ACC112 (cell line): ENCODE results near the gene SLC9A9.

Experiments
- H2AFZ ChIP-seq: fragments of 200-600 bp; sonication (generic); one replicate; pipeline ENCODE4 v1.6.0; 2017; ENCODE audit warnings: antibody characterized with exemption, low read length; ENCODE audit not compliant: unreplicated experiment
- H3K27ac ChIP-seq: fragments of 200-600 bp; sonication (generic); 2 replicates; pipeline ENCODE4 v1.5.1; 2014; ENCODE audit warnings: low read depth, mild to moderate bottlenecking, antibody characterized with exemption, low read length, moderate library complexity
- H3K27me3 ChIP-seq: fragments of 200-600 bp; sonication (generic); 2 replicates; pipeline ENCODE4 v1.6.1; 2014; ENCODE audit warnings: mild to moderate bottlenecking, antibody characterized with exemption, low read length, moderate library complexity, mixed read lengths; ENCODE audit not compliant: insufficient read depth
- H3K36me3 ChIP-seq: fragments of 200-600 bp; sonication (generic); 2 replicates; pipeline ENCODE4 v1.6.1; 2016; ENCODE audit warnings: mild to moderate bottlenecking, antibody characterized with exemption, low read length, moderate library complexity, mixed read lengths; ENCODE audit not compliant: insufficient read depth
- H3K4me1 ChIP-seq: fragments of 200-600 bp; sonication (generic); one replicate; pipeline ENCODE4 v1.6.1; 2016; ENCODE audit warnings: low read length, mixed read lengths; ENCODE audit not compliant: insufficient read depth, unreplicated experiment, control insufficient read depth
- H3K4me3 ChIP-seq: fragments of 200-600 bp; sonication (generic); 2 replicates; pipeline ENCODE4 v1.5.1; 2014; ENCODE audit warnings: mild to moderate bottlenecking, low read depth, low read length
- H3K79me2 ChIP-seq: fragments of 200-600 bp; sonication (generic); one replicate; pipeline ENCODE4 v1.6.0; 2016; ENCODE audit warnings: low read length; ENCODE audit not compliant: control insufficient read depth, unreplicated experiment, insufficient read depth

Gene SLC9A9

GRCh38 chr3:143586576-143586975, 261.7 kb downstream of the SLC9A9 start:
- Histone ChIP-seq H3K79me2 (no peaks in the 10 kb centered on the region), H3K36me3 (no peaks in the 10 kb centered on the region), H3K27me3 (no peaks in the 10 kb centered on the region), H2AFZ (no peak overlapping the region), H3K4me3 (no peak overlapping the region), H3K4me1 (no peaks in the 10 kb centered on the region), H3K27ac (no peak overlapping the region)

- Histone ChIP-seq H3K27ac (no peak overlapping the region), H3K4me3 (no peak overlapping the region), H3K79me2 (no peaks in the 10 kb centered on the region), H3K4me1 (no peaks in the 10 kb centered on the region), H3K36me3 (no peaks in the 10 kb centered on the region), H3K27me3 (no peaks in the 10 kb centered on the region), H2AFZ (no peak overlapping the region)
These were observed 262.4 kb downstream of the SLC9A9 start for GRCh38 chr3:143585720-143586456.

- Histone ChIP-seq H3K27me3 (no peaks in the 10 kb centered on the region), H3K27ac (no peak overlapping the region), H3K79me2 (no peaks in the 10 kb centered on the region), H3K4me3 (no peak overlapping the region), H2AFZ (no peak overlapping the region), H3K36me3 (no peaks in the 10 kb centered on the region), H3K4me1 (no peaks in the 10 kb centered on the region)
These were observed 263.8 kb downstream of the SLC9A9 start for GRCh38 chr3:143584474-143584873.

GRCh38 chr3:143581972-143582722, 266.1 kb downstream of the SLC9A9 start:
- H3K36me3 ChIP-seq, result no peaks in the 10 kb centered on the region
- H3K27me3 ChIP-seq, result no peaks in the 10 kb centered on the region
- H2AFZ ChIP-seq, result no peak overlapping the region
- no peak overlapping the region for H3K4me3 ChIP-seq
- no peaks in the 10 kb centered on the region for H3K79me2 ChIP-seq
- H3K4me1 ChIP-seq, result no peaks in the 10 kb centered on the region
- no peak overlapping the region for H3K27ac ChIP-seq

GRCh38 chr3:143578810-143579435, 269.3 kb downstream of the SLC9A9 start:
- H3K4me1 ChIP-seq, result no peaks in the 10 kb centered on the region
- no peaks in the 10 kb centered on the region for H3K79me2 ChIP-seq
- H3K36me3 ChIP-seq, result no peaks in the 10 kb centered on the region
- no peak overlapping the region for H3K27ac ChIP-seq
- H3K4me3 ChIP-seq, result no peak overlapping the region
- no peak overlapping the region for H2AFZ ChIP-seq
- H3K27me3 ChIP-seq, result no peaks in the 10 kb centered on the region

- H3K79me2 ChIP-seq, result no peaks in the 10 kb centered on the region
- H3K27me3 ChIP-seq, result no peaks in the 10 kb centered on the region
- H2AFZ ChIP-seq, result no peak overlapping the region
- H3K27ac ChIP-seq, result no peak overlapping the region
- H3K4me1 ChIP-seq, result no peaks in the 10 kb centered on the region
- H3K36me3 ChIP-seq, result no peaks in the 10 kb centered on the region
- no peak overlapping the region for H3K4me3 ChIP-seq
These were observed 271.5 kb downstream of the SLC9A9 start for GRCh38 chr3:143576568-143577270.

GRCh38 chr3:143574933-143575332, 273.3 kb downstream of the SLC9A9 start:
- Histone ChIP-seq H2AFZ (no peak overlapping the region), H3K27ac (no peak overlapping the region), H3K4me3 (no peak overlapping the region), H3K27me3 (no peaks in the 10 kb centered on the region), H3K36me3 (no peaks in the 10 kb centered on the region), H3K4me1 (no peaks in the 10 kb centered on the region), H3K79me2 (no peaks in the 10 kb centered on the region)

GRCh38 chr3:143573610-143574303, 274.5 kb downstream of the SLC9A9 start:
- Histone ChIP-seq H3K27me3 (no peaks in the 10 kb centered on the region), H3K4me3 (no peak overlapping the region), H3K79me2 (no peaks in the 10 kb centered on the region), H3K36me3 (no peaks in the 10 kb centered on the region), H3K27ac (no peak overlapping the region), H2AFZ (no peak overlapping the region), H3K4me1 (no peaks in the 10 kb centered on the region)

- no peaks in the 10 kb centered on the region for H3K27me3 ChIP-seq
- no peaks in the 10 kb centered on the region for H3K79me2 ChIP-seq
- no peak overlapping the region for H3K27ac ChIP-seq
- H2AFZ ChIP-seq, result no peak overlapping the region
- H3K4me1 ChIP-seq, result peaks cover 5% of the 10 kb centered on the region
- no peak overlapping the region for H3K4me3 ChIP-seq
- no peaks in the 10 kb centered on the region for H3K36me3 ChIP-seq
These were observed 276.7 kb downstream of the SLC9A9 start for GRCh38 chr3:143571548-143571947.

- H3K4me1 ChIP-seq, result peaks cover 5% of the 10 kb centered on the region
- H3K27me3 ChIP-seq, result no peaks in the 10 kb centered on the region
- no peak overlapping the region for H3K27ac ChIP-seq
- H3K79me2 ChIP-seq, result no peaks in the 10 kb centered on the region
- no peak overlapping the region for H3K4me3 ChIP-seq
- no peaks in the 10 kb centered on the region for H3K36me3 ChIP-seq
- H2AFZ ChIP-seq, result no peak overlapping the region
These were observed 280.4 kb downstream of the SLC9A9 start for GRCh38 chr3:143567823-143568222.
